Fibroblast of lung (primary cell): Measurements from ENCODE around the gene MED14.

Experiments
- CTCF ChIP-seq, 2 donors: IDR thresholded peaks in 1 of 2; conservative IDR thresholded peaks in 1 of 2; 1 replicate in 1 of 2; 2 replicates in 1 of 2; pipeline ENCODE4 v1.5.1; 2011 to 2012; ENCODE audit warnings: low read length in 2 of 2, control low read depth in 1 of 2, inconsistent platforms in 1 of 2, low read depth in 1 of 2, mild to moderate bottlenecking in 1 of 2
- EZH2 ChIP-seq: IDR thresholded peaks from 2 replicates; pipeline ENCODE4 v1.5.1; 2012; ENCODE audit warnings: low read length, control low read depth, mild to moderate bottlenecking; ENCODE audit errors: missing control alignments

- TF ChIP-seq CTCF (conservative IDR thresholded peaks at IDR 0.05 in 1 of 2, IDR thresholded peaks at IDR 0.05 in 1 of 2; ENCODE audit: low read depth in 1 of 2, low read length in 2 of 2) (no peak), EZH2 (no peak)
Measured at GRCh38 chrX:40652664-40653063, 82.7 kb downstream of the MED14 start.
